NT2/D1 (cell line): Measurements from ENCODE around the gene NT5M.

ENCODE experiments used
- DNase-seq: peaks from one replicate; pipeline ENCODE4 v3.0.0-alpha.2; 2011; ENCODE audit warnings: low read depth, low spot score
- H3K27me3 ChIP-seq: 2 replicates; pipeline ENCODE4 v1.6.0; 2011; ENCODE audit warnings: mild to moderate bottlenecking; ENCODE audit not compliant: insufficient read length, insufficient read depth
- H3K36me3 ChIP-seq: 2 replicates; pipeline ENCODE4 v1.6.1; 2011; ENCODE audit warnings: mild to moderate bottlenecking, low read length, mixed read lengths; ENCODE audit not compliant: insufficient read depth, insufficient read length
- H3K4me1 ChIP-seq: 2 replicates; pipeline ENCODE4 v1.5.1; 2011; ENCODE audit not compliant: insufficient read depth, insufficient read length
- H3K4me3 ChIP-seq: 2 replicates; pipeline ENCODE4 v1.5.1; 2011; ENCODE audit warnings: low read depth; ENCODE audit not compliant: insufficient read length
- H3K9ac ChIP-seq: 2 replicates; pipeline ENCODE4 v1.6.0; 2011; ENCODE audit warnings: low read depth; ENCODE audit not compliant: insufficient read length
- H3K9me3 ChIP-seq: 2 replicates; pipeline ENCODE4 v1.5.1; 2011; ENCODE audit warnings: mild to moderate bottlenecking, low read length; ENCODE audit not compliant: insufficient read depth
- SUZ12 ChIP-seq: IDR thresholded peaks from 2 replicates; pipeline ENCODE4 v1.6.1; 2011; ENCODE audit not compliant: insufficient read length, insufficient read depth; ENCODE audit errors: extremely low read depth
- YY1 ChIP-seq: IDR thresholded peaks from 2 replicates; pipeline ENCODE4 v1.6.1; 2011; ENCODE audit not compliant: insufficient read length, insufficient read depth
- ZNF274 ChIP-seq: IDR thresholded peaks from 2 replicates; pipeline ENCODE4 v1.6.1; 2011; ENCODE audit warnings: mild to moderate bottlenecking, low read depth, low read length

Gene NT5M

DNA sequence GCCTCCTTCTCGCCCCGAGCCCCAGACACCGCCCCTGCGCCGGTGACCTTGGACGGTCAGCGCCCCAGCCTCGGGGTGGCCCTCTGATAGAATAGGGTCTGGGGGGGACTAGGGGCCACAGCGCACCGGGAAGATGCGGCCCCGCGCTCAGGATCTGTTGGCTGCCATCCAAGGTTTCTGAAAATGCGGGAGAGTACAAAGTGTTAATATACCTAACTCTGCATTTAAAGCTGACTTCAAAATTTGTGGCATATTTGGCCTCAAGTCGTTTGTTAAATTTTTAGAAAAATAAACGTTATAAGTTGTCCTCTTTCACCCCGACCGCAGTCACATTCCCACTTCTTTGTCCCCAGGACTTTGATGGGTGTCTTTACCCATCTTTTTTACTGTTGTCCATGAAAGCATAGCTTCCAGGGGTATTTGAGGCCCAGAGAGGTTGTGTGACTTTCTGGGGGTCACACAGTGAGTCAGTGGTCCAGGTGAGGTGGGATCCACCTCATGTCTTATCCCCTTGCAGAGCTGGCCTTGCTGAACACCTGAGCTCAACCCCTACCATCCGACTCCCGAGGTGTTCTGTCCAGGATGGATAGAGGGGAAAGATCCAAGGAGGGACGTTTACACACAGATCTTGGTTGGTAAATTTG lies 796 bp downstream of the NT5M start:
- peak overlapping the region; percentile 81 for H3K9ac ChIP-seq
- peak overlapping the region; percentile 56 for H3K4me3 ChIP-seq
- no peaks in the 10 kb centered on the region for H3K36me3 ChIP-seq
- DNase-seq: no peak
- H3K27me3 ChIP-seq: peaks cover 10% of the 10 kb centered on the region
- peaks cover 3% of the 10 kb centered on the region for H3K4me1 ChIP-seq
- no peak for TF ChIP-seq YY1
- no peak for TF ChIP-seq ZNF274
- TF ChIP-seq SUZ12: no peak
- no peaks in the 10 kb centered on the region for H3K9me3 ChIP-seq

DNA sequence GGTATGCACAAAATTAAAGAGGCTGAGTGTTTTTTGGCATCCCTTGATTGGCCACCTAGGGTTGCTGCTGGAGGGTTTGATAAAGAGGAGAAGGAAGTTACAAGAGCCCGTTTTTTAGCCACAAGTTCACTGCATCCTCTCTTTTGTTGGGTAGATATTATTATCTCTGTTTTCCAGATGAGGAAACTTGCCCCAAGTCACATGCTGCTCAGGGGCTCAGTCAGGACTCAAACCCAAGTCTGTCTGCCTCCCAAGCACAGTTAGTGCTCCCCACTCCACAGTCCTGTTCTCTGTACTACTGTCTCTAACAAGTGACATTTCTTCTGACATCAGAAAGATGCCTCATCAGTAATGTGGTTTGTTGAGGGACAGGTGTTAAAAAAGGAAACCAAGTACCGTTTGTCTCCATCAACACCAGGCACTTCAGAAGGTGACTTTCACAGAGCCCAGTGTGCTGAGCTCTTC lies 1.4 kb downstream of the NT5M start:
- Histone ChIP-seq H3K4me3 (no peak overlapping the region), H3K4me1 (peaks cover 3% of the 10 kb centered on the region), H3K36me3 (no peaks in the 10 kb centered on the region), H3K9ac (no peak overlapping the region), H3K27me3 (peaks cover 10% of the 10 kb centered on the region), H3K9me3 (no peaks in the 10 kb centered on the region)
- TF ChIP-seq ZNF274 (no peak), SUZ12 (no peak), YY1 (no peak)
- no peak for DNase-seq

DNA sequence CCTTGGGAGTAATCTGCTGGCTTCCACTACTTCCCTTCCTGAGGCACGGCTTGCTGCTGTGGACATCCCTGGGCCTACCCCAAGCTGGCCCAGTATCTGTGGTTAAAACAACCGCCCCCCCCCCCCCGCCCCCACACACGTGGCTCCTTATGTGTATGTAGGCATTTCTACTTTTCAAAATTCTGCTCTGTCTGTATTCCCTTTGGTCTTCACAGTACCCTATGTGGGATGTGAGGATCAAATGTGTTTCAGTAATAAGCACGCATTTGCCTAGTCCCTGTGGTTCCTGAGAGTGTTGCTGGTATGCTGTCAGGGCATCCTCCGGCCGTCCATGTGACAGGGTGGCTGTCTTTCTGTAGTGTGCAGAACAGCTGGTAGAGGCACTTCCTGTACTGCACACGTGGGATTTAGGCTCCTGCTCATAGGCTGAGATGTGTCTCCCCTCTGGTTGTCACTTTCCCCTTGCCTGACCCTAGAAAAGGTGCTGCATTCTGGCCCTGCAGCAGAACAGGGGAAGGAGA lies 2.2 kb downstream of the NT5M start:
- Histone ChIP-seq H3K4me3 (no peak overlapping the region), H3K4me1 (peaks cover 3% of the 10 kb centered on the region), H3K9me3 (no peaks in the 10 kb centered on the region), H3K36me3 (no peaks in the 10 kb centered on the region), H3K27me3 (peaks cover 10% of the 10 kb centered on the region), H3K9ac (no peak overlapping the region)
- TF ChIP-seq ZNF274 (no peak), SUZ12 (no peak), YY1 (no peak)
- DNase-seq: no peak

DNA sequence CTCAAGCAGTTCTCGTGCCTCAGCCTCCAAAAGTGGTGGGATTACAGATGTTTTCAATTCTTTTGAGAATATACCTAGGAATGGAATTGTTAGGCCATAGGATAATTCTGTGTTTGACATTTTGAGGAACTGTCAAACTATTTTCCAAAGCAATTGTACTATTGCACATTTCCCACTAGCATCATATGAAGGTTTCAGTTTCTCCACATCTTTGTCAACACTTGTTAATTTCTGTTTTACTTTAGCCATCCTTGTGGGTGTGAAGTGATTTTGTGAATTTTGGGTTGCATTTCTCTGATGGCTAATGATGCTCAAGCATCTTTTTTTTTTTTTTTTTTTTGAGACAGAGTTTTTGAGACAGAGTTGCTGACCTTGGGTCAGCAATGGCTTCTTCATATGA lies 6.2 kb downstream of the NT5M start:
- no peaks in the 10 kb centered on the region for H3K36me3 ChIP-seq
- H3K4me1 ChIP-seq: peaks cover 3% of the 10 kb centered on the region
- H3K9ac ChIP-seq: no peak overlapping the region
- H3K9me3 ChIP-seq: peaks cover 10% of the 10 kb centered on the region
- H3K4me3 ChIP-seq: no peak overlapping the region
- TF ChIP-seq SUZ12: no peak
- peaks cover 3% of the 10 kb centered on the region for H3K27me3 ChIP-seq
- no peak for DNase-seq

DNA sequence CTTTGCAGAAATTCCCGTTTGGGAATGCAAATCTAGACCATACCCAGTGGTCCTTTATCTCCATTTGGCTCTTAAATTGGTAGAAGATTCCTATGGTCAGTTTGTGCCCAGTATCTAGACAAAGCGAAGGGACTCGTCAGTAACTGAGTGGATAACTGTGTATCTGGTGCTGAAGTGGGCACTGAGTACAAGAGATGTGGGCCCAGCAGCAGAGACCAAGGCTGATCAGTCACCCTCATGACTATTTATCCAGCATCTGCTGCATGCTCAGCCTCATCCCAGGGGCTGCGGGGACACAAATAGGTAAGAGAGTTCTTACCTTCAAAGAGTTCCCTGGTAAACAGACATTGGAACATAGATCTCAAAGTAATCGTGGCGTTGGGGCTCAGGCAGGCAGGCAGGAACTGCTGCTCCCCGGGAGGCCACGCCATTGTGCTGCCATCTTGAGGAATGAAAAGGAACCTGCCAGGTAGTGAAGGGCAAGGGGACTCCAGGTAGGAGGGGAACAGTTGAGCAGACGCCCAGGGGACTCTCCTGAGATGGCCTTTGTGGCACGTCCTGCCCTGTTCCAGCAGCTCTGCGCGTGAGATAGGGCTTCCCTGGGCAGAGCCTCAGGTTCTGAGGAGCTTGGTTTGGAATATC lies 10.3 kb downstream of the NT5M start:
- Histone ChIP-seq H3K4me1 (peaks cover 4% of the 10 kb centered on the region), H3K36me3 (no peaks in the 10 kb centered on the region), H3K9me3 (peaks cover 10% of the 10 kb centered on the region), H3K9ac (no peak overlapping the region), H3K4me3 (no peak overlapping the region), H3K27me3 (no peaks in the 10 kb centered on the region)
- no peak for TF ChIP-seq ZNF274
- no peak for TF ChIP-seq SUZ12
- no peak for TF ChIP-seq YY1
- DNase-seq: no peak

DNA sequence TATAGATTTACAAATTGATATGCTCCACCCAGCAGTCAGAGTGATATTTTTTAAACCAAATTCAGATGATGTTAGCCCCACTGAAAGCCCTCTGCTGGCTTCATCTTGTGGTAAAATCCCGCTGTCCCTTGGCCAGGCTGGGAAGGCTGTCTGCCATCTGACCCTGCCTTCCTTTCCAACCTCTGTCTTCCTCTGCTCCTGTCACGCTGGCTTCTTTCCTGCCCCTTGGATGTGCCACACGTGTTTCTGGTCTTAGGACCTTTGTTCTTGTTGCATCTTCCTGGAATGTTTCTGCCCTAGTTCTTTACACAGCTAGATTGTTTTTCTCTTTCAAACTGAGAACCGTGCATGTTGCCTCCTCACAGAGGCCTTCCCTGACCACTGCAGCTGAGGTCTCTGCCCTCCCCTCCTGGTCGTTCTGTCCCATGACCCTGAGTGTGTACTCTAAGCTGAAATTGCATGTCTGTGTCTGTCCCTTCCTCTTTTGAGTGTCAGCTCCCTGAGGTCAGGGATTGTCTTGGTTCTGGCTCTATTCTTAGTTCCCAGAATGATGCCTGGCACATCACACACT lies 11.4 kb downstream of the NT5M start:
- DNase-seq: no peak
- Histone ChIP-seq H3K9ac (no peak overlapping the region), H3K4me1 (peaks cover 4% of the 10 kb centered on the region), H3K4me3 (no peak overlapping the region), H3K9me3 (peaks cover 10% of the 10 kb centered on the region), H3K36me3 (no peaks in the 10 kb centered on the region), H3K27me3 (no peaks in the 10 kb centered on the region)
- TF ChIP-seq YY1 (no peak), ZNF274 (no peak), SUZ12 (no peak)

DNA sequence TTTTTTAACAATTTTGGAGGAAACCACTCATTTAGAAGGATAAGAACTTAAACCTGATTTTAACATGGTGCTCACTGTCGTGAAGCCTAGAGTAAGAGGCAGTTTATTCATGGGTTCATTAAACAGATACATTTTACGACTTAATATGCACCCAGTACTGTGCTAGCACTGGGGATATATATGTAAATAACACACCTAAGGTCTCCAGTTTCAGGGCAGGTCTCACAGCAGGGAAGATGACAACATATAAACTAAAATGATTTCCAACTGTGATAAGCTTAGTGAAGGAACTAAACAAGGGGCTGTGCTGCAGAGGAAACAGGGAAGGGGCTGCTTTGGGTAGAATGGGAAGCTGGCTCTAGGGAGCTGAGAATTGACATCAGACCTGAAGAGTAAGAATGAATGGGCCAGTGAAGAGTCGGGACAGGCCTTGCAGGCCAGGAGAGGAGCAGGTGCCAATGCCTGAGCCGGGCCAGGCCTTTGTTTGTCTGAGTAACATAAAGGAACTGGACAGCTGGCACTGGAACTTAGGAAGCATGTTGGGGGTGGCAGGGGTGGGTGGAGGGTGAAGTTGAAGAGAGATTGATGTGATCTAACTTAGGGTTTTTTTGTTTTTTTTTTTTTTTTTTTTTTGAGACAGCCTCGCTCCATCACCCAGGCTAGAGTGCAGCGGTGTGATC lies 12.1 kb downstream of the NT5M start:
- no peaks in the 10 kb centered on the region for H3K27me3 ChIP-seq
- H3K4me3 ChIP-seq: no peak overlapping the region
- TF ChIP-seq ZNF274 (no peak), SUZ12 (no peak), YY1 (no peak)
- H3K9me3 ChIP-seq: peaks cover 10% of the 10 kb centered on the region
- no peaks in the 10 kb centered on the region for H3K36me3 ChIP-seq
- H3K4me1 ChIP-seq: peaks cover 4% of the 10 kb centered on the region
- no peak overlapping the region for H3K9ac ChIP-seq
- DNase-seq: no peak
